Fibroblast of pulmonary artery (primary cell): ENCODE data around the gene INPP4A.
A peak's percentile ranks its signal among the peaks of the same experiment; 100 is the strongest.
"Not testable (repeated sequence)": the region's sequence is repeated elsewhere in the genome, so short reads cannot be mapped to it uniquely, and the experiment has no call there.

Experiments
- DNase-seq: peaks from one replicate; pipeline ENCODE4 v3.0.0-alpha.2; 2010; ENCODE audit warnings: low read depth
- H3K4me3 ChIP-seq: replicated peaks from 2 replicates; pipeline ENCODE4 v1.5.1; 2011; ENCODE audit warnings: low read depth, mild to moderate bottlenecking, control low read depth, low read length, moderate library complexity
- CTCF ChIP-seq: IDR thresholded peaks from 2 replicates; pipeline ENCODE4 v1.5.1; 2011; ENCODE audit warnings: mild to moderate bottlenecking, control low read depth, low read length, inconsistent platforms; ENCODE audit errors: missing control alignments

Gene INPP4A

GRCh38 chr2:98419977-98420725 lies 24.5 kb upstream of the INPP4A start:
- TF ChIP-seq CTCF: no peak
- DNase-seq: peak; percentile 36
- no peak overlapping the region for H3K4me3 ChIP-seq

- TF ChIP-seq CTCF: no peak
- H3K4me3 ChIP-seq: no peak overlapping the region
- no peak for DNase-seq
Measured at GRCh38 chr2:98422449-98422848, 22.2 kb upstream of the INPP4A start.

- H3K4me3 ChIP-seq: no peak overlapping the region
- TF ChIP-seq CTCF: no peak
- DNase-seq: no peak
Measured at GRCh38 chr2:98426771-98427170, 17.9 kb upstream of the INPP4A start.

GRCh38 chr2:98432145-98432544 lies 12.5 kb upstream of the INPP4A start:
- no peak for DNase-seq

GRCh38 chr2:98433363-98433964 lies 11.2 kb upstream of the INPP4A start:
- no peak for TF ChIP-seq CTCF
- no peak for DNase-seq

More at GRCh38 chr2:98432145-98432544, 12.5 kb upstream of the INPP4A start:
- H3K4me3 ChIP-seq: no peak overlapping the region
- TF ChIP-seq CTCF: no peak

GRCh38 chr2:98434492-98434891 lies 10.2 kb upstream of the INPP4A start:
- TF ChIP-seq CTCF: no peak
- H3K4me3 ChIP-seq: no peak overlapping the region
- no peak for DNase-seq

More at GRCh38 chr2:98433363-98433964, 11.2 kb upstream of the INPP4A start:
- no peak overlapping the region for H3K4me3 ChIP-seq

- not testable (repeated sequence) for DNase-seq
Measured at GRCh38 chr2:98435670-98436069, 9.0 kb upstream of the INPP4A start.

More at GRCh38 chr2:98435670-98436069, 9.0 kb upstream of the INPP4A start:
- not testable (repeated sequence) for H3K4me3 ChIP-seq
